GM19468 (cell line): Measurements from ENCODE around the gene NQO1.

Source experiments
- ATAC-seq: cut with Tn5 transposase; IDR thresholded peaks from one replicate; pipeline ENCODE4 v1.9.1; 2021; ENCODE audit warnings: mild to moderate bottlenecking, moderate library complexity, moderate number of reproducible peaks; ENCODE audit not compliant: unreplicated experiment; ENCODE audit errors: extremely low read depth

NQO1 gene

DNA sequence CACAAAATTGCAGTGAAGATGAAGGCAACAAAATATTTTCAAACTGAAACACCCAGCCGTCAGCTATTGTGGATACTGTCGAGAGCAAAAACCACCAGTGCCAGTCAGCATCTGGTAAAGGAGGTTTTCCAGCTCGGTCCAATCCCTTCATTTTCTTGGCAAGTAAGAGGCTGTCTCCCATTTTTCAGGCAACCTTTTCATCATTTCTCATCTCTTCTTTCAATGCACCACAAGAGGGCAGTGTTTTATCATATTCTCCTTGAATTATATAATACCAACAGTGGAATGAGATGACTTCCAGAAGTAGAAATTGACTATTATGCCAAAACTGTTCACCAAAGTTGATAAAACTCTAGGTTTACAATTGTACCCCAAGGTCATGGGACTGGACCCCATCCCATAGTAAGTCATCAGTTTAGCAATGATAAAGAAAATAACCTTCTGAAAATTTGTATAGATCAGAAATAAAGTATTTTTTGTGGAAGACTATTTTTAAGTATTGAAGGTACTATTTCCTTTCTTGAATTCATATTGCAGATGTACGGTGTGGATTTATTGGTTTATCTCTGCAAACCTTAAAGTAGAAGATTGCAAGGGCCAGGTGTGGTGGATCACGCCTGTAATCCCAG, 16.8 kb downstream of the NQO1 start:
- ATAC-seq: no peak

DNA sequence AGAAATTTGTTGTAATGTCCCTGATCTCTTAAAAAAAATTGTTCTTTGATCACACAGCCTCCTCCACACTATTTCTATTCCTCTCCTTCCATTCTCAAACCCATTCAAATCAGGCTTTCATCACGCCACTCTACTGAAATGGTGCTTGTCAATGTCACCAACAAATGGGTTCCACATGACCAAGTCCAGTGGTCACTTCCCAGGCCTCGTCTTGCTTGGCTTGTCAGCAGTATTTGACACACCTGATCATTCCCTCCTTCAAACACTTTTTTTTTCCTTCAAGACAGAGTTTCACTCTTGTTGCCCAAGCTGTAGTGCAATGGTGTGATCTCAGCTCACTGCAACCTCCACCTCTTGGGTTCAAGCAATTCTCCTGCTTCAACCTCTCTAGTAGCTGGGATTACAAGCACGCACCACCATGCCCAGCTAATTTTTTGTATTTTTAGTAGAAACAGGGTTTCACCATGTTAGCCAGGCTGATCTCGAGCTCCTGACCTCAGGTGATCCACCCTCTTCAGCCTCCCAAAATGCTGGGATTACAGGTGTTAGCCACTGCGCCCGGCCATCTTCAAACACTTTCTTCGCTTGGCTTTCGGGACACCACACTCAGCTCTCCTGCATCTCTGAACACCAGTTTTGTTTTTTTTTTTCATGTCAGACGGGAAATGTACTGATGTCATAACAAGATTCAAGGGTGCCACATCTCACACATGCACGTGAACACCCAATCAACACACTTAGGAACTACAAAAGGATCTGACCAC, 18.3 kb downstream of the NQO1 start:
- no peak for ATAC-seq

DNA sequence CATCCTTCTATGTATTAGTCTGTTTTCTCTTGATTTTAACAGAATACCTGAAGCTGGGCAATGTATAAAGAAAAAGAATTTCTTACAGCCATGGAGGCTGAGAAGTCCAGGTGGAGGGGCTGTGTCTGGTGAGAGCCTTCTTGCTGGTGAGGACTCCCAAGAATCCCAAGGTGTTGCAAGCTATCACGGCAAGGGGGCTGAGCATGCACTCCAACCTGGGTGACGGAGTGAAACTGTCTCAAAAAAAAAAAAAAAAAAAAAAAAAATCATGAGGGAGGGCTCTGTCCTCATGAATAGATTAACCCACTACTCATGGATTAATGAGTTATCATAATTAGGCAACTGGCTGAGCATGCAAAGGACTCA, 19.4 kb downstream of the NQO1 start:
- ATAC-seq: no peak

DNA sequence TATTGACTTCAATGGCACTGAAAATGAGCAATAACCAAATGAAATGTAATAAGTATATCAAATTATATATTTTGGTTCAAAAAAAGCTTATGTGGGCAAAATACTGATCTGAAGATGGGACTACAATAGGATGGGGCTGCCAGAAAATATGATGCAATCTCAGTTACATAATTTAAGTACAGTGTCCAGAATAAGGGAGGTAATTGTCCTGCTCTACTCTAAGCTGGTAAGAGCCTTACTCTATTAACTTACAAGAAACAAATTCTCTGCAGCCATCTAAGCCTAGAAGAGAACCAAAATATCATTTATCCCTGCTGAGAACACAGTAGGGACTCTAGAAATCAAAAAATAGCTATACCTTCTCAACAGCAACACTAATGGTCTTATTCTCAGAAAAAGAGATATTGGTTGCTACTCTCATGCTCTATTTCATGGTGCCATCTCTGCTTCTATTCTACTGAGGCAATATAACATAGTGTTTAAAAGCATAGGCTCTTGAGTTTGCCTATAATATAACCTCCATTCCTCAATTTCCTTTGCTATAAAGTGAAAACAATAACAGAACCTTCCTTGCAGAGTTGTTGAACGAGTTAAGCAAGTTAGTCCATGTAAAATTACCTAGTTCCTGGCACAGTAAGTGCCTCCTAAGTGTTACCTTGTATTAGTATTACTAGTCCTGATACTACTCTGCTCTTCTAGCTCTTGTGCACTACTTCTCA, 19.9 kb downstream of the NQO1 start:
- ATAC-seq: no peak

GRCh38 chr16:69703638-69704037, 22.7 kb downstream of the NQO1 start:
- no peak for ATAC-seq

DNA sequence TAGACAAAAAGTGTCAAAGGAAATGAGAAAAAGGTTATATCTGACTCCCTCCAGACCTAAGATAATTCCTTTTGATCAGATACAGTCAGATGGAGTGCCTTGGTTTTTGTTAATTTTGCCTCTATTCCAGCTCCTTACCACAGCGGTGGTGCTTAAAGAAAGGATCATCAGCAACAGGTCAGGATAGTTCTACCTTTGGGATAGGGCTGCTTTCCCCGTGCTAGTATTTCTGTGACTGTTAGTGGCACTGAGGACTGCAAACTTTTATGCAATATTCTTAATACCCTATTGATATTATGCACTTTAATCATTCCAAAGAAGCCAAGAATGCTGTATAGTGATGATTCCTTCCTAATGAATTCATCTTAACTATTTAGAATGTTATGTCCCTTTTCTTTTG, 24.5 kb downstream of the NQO1 start:
- no peak for ATAC-seq

- ATAC-seq: no peak
Measured at GRCh38 chr16:69701452-69701851, 24.9 kb downstream of the NQO1 start.

DNA sequence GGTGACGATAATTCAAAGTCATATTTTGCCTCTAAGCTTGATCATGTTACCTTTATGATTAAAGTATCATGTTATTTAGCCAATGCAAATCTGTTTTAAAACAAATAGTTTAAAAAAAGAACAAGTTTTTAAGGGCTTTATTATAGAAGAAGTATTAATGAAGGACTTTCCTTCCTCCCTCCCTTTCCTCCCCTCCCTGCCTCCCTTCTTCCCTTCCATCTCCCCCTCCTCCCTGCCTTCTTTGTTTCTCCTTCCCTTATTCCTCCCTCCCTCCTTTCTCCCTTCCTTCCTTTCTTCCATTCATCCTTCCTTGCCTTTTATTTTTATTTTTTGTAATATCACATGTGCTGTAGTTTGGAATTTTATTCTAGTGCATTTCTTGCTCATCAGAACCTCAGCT, 26.4 kb downstream of the NQO1 start:
- no peak for ATAC-seq

- ATAC-seq: no peak
Measured at GRCh38 chr16:69698404-69698803, 28.0 kb downstream of the NQO1 start.

DNA sequence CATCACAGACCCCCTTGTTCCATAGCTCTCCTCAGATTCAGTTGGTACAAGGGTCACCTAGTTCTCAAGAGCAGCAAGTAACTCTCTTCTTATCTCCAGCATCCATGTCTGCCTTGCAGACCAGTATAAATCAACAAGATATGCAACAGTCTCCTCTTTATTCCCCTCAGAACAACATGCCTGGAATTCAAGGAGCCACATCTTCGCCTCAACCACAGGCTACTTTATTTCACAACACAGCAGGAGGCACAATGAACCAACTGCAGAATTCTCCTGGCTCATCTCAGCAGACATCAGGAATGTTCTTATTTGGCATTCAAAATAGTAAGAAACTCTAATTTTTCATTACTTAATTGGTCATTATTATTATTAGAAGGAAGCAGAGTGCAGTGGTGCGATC, 32.4 kb downstream of the NQO1 start:
- ATAC-seq: no peak

DNA sequence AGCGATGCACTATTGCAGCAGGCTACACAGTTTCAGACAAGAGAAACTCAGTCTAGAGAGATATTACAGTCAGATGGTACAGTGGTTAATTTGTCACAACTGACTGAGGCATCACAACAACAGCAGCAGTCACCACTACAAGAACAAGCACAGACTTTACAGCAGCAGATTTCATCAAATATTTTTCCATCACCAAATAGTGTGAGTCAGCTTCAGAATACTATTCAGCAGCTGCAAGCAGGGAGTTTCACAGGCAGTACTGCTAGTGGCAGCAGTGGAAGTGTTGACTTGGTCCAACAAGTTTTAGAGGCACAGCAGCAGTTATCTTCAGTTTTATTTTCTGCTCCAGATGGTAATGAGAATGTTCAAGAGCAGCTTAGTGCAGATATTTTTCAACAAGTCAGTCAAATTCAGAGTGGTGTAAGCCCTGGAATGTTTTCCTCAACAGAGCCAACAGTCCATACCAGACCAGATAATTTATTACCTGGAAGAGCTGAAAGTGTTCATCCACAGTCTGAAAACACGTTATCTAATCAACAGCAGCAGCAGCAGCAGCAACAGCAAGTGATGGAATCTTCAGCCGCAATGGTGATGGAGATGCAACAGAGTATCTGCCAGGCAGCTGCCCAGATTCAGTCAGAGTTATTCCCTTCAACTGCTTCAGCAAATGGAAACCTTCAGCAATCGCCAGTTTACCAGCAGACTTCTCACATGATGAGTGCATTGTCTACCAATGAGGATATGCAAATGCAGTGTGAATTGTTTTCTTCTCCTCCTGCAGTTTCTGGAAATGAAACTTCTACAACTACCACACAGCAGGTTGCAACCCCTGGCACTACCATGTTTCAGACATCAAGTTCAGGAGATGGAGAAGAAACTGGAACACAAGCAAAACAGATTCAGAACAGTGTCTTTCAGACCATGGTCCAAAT, 34.1 kb downstream of the NQO1 start:
- no peak for ATAC-seq

- no peak for ATAC-seq
Measured at GRCh38 chr16:69688589-69688988, 37.8 kb downstream of the NQO1 start.

- no peak for ATAC-seq
Measured at GRCh38 chr16:69680358-69680757, 46.0 kb downstream of the NQO1 start.

- no peak for ATAC-seq
Measured at GRCh38 chr16:69672998-69673713, 53.2 kb downstream of the NQO1 start.

GRCh38 chr16:69672315-69672997, 53.9 kb downstream of the NQO1 start:
- no peak for ATAC-seq

DNA sequence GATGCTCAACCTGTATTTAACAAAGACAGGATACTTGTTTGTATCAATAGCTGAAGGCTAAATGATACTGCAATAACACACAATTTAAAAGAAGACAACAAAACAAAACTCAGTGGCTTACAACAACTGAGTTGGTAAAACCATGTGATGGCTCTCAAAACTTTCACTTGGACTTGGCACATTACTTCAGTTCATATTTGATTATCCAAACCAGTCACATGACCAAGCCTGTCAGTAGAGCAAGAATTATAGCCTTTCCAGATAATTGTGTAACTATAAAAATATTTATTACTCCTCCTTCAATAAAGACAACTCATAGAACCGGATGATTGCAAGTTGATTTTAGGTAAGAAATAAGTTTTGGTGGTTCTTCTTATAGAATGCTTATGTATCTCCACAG, 56.8 kb downstream of the NQO1 start:
- no peak for ATAC-seq

GRCh38 chr16:69663846-69664245, 62.5 kb downstream of the NQO1 start:
- ATAC-seq: no peak

DNA sequence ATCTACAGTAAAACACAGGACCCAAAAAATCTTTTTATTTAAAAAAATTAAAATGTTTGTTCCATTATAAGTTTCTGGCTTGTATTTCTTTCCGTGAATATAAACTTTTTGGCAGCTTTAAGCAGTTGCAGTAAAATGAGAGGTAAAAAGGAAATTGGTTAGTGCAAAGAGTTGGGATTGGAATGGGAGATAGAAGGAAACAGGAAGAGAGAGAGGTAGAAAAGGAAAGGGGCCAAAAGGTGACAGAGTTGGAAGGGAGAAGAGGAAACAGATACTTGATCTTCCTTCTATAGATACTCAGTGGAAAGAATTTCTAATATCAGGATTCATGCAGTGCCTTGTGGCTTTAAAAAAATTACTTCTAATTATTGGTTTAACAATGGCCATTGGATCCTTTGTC, 63.5 kb downstream of the NQO1 start:
- no peak for ATAC-seq

DNA sequence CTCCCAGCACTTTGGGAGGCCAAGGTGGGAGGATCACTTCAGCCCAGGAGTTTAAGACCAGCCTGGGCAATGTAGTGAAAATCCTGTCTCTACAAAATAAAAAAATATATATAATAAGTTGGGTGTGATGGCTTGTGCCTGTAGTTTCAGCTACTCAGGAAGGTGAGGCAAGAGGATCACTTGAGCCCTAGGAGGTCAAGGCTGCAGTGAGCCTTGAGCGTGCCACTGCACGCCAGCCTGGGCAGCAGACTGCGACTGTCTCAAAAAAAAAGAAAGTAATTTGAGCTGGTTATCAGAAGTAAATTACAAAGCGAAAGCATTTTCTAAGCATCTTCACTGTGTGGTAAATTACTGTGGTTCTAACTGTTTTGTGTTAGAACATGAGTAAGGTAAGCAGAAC, 66.2 kb downstream of the NQO1 start:
- ATAC-seq: no peak
